Liver (tissue), 3 donors: Measurements from ENCODE around the gene TM7SF3.

Source experiments
- CTCF ChIP-seq: fragments of 150-350 bp; IDR thresholded peaks from 2 replicates; pipeline ENCODE4 v1.5.1; 2017; ENCODE audit warnings: improper control_type of control experiment, low read depth, low read length; ENCODE audit not compliant: missing input control
- GABPA ChIP-seq, 2 donors: IDR thresholded peaks in 1 of 2; conservative IDR thresholded peaks in 1 of 2; 2 replicates each; pipeline ENCODE4 v1.6.1; 2016; ENCODE audit warnings: antibody characterized with exemption in 2 of 2, mild to moderate bottlenecking in 1 of 2, moderate library complexity in 1 of 2
- HNF4A ChIP-seq, 2 donors: conservative IDR thresholded peaks; 2 replicates each; pipeline ENCODE4 v1.6.1; 2016; ENCODE audit warnings: antibody characterized with exemption in 2 of 2, mild to moderate bottlenecking in 2 of 2
- JUND ChIP-seq, 2 donors: IDR thresholded peaks; 2 replicates each; pipeline ENCODE4 v1.6.1; 2016; ENCODE audit warnings: antibody characterized with exemption in 2 of 2
- MAX ChIP-seq: IDR thresholded peaks from 2 replicates; pipeline ENCODE4 v1.6.1; 2016; ENCODE audit warnings: antibody characterized with exemption
- SP1 ChIP-seq: IDR thresholded peaks from 2 replicates; pipeline ENCODE4 v1.6.1; 2018; ENCODE audit warnings: antibody characterized with exemption, mild to moderate bottlenecking
- donor health status: healthy.
- donor health status: healthy.

- no peak for TF ChIP-seq CTCF
- no peak for TF ChIP-seq SP1
- no peak for TF ChIP-seq JUND (IDR thresholded peaks at IDR 0.05)
- no peak for TF ChIP-seq HNF4A (conservative IDR thresholded peaks at IDR 0.05)
- no peak for TF ChIP-seq MAX
- no peak for TF ChIP-seq GABPA (IDR thresholded peaks at IDR 0.05 in 1 of 2, conservative IDR thresholded peaks at IDR 0.05 in 1 of 2)
These were observed 1.3 kb downstream of the TM7SF3 start for GRCh38 chr12:27012982-27013255.
